ENCODE measurements around the gene TSTD1. TPM values are rescaled to one million over a fixed set of nuclear protein-coding genes. Genes with fewer than 3 reads are reported as not detected.

TSTD1 gene
- total RNA-seq, 1 donor from 2014 or later, result 52.1 TPM

GRCh38 chr1:161013488-161014230, 25.1 kb downstream of the TSTD1 start:
- intact Hi-C loops (cut with micrococcal nuclease), result loop anchor here (2.0 kb wide), 1 partner anchor 17 kb away; no protein-coding TSS in a partner anchor

GRCh38 chr1:161013131-161013487, 25.7 kb downstream of the TSTD1 start:
- intact Hi-C loops (cut with micrococcal nuclease), result loop anchor here (2.0 kb wide), 1 partner anchor 16 kb away; no protein-coding TSS in a partner anchor

GRCh38 chr1:161012420-161012819, 26.3 kb downstream of the TSTD1 start:
- intact Hi-C loops (cut with micrococcal nuclease), result loop anchor here (2.0 kb wide), 1 partner anchor 16 kb away; no protein-coding TSS in a partner anchor

DNA sequence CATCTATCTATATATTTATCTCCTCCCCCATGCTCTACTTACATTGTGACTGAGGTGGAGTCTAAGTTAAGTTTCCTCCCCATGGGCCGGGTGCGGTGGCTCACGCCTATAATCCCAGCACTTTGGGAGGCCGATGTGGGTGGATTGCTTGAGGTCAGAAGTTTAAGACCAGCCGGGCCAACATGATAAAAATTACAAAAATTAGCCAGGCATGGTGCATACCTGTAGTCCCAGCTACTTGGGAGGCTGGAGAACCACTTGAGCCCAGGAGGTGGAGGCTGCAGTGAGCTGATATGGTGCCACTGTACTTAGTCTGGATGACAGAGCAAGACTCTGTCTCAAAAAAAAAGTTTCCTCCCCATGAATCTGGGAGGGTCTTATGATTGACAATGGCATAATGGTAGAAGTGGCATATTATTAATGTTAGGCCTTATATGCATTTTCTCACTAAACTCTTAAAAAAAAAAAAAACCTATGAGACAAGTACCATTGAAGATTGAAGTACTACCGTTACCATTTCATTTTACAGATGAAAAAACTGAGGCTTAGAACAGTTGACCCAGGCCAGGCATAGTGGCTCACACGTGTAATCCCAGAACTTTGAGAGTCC, 29.1 kb downstream of the TSTD1 start:
- intact Hi-C loops (cut with micrococcal nuclease), result no loop called here

DNA sequence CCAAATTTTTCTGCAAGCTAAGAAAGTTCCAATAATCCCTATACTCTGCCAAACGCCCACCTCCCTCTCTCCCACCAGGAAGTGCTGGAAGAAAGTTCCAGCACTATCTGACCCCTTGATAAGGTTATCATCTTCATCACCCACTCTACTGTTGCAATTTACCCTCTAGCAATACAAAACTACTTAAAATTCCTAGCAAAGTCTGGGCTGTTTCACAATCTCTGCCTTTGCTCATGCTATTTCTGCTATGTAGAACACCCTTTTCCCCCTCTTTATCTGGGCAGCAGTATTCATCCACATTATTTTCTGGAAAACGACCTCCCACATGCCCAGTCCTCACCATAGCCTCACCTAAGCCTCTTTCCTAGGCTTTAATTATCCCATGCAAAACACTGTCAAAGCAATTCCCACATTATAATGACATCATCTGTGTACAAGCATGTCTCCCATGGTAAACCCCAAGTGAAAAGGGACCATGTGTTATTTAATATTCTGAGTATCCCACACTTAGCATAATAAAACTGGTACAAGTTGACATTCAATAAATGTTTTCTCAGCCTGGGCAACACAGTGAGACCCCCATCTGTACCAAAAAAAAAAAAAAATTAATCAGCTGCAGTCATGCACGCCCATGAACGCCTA, 29.8 kb downstream of the TSTD1 start:
- intact Hi-C loops (cut with micrococcal nuclease), result no loop called here

GRCh38 chr1:161007369-161007768, 31.4 kb downstream of the TSTD1 start:
- intact Hi-C loops (cut with micrococcal nuclease), result no loop called here

GRCh38 chr1:161006563-161006962, 32.2 kb downstream of the TSTD1 start:
- intact Hi-C loops (cut with micrococcal nuclease), result no loop called here

DNA sequence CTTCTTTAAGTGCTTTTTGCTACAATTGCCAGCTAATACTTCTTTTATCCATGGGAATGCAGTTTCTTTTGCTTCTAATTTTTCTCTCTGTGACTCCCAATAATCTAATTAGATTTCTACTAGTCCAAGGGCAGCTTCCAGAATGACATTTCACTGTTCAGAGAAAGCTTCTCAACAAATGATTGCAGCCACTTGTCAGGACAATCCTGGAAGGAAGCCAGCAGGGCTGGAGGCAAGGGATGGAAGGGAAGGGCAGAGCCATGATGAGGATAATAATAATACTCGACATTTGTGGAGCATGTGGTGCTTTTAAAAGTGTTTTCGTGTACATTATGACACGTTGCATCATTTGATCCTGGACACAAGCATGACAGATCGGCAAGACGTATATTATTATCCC, 37.2 kb downstream of the TSTD1 start:
- intact Hi-C loops (cut with micrococcal nuclease), result no loop called here

- intact Hi-C loops (cut with micrococcal nuclease), result no loop called here
These were observed 37.9 kb downstream of the TSTD1 start for GRCh38 chr1:161000736-161001480.

GRCh38 chr1:160999376-160999775, 39.4 kb downstream of the TSTD1 start:
- intact Hi-C loops (cut with micrococcal nuclease), result loop anchor here (10.0 kb wide), 2 partner anchors 45 to 135 kb away; partner anchors contain the start of genes DEDD and USF1

GRCh38 chr1:160997323-160998038, 41.3 kb downstream of the TSTD1 start:
- intact Hi-C loops (cut with micrococcal nuclease), result loop anchor here (2.0 to 10.0 kb wide), 4 partner anchors 15 to 137 kb away; partner anchors contain the start of genes DEDD and USF1

DNA sequence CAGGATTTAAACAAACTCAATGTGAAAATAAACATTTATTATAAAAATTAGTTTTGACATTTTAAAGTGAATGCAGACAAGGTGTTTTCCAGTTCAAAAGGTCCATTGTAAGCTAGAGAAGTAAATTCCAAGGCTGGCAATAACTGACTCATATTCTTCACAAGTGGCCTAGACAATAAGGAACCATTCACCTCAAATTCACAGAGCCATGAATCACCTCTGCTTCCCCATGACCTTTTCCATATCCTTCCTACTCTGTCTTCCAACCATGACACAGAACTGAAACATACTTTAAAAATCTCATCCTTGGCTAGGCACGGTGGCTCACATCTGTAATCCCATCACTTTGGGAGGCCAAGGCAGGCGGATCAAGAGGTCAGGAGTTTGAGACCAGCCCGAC, 42.6 kb downstream of the TSTD1 start:
- intact Hi-C loops (cut with micrococcal nuclease), result loop anchor here (2.0 to 10.0 kb wide), 4 partner anchors 17 to 139 kb away; partner anchors contain the start of genes DEDD and USF1

GRCh38 chr1:160993544-160994193, 45.1 kb downstream of the TSTD1 start:
- intact Hi-C loops (cut with micrococcal nuclease), result loop anchor here (10.0 kb wide), 2 partner anchors 51 to 141 kb away; partner anchors contain the start of genes DEDD and USF1

DNA sequence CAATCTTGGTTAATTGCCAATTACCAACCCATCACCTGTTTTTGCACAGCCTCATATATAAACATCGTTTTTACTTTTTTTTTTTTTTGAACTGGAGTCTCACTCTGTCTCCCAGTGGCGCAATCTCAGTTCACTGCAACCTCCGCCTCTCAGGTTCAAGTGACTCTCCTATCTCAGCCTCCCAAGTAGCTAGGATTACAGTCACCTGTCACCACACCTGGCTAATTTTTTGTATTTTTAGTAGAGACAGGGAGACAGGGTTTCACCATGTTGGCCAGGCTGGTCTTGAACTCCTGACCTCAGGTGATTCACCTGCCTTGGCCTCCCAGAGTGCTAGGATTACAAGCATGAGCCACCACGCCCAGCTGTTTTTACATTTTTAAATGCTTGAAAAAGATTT, 46.7 kb downstream of the TSTD1 start:
- intact Hi-C loops (cut with micrococcal nuclease), result loop anchor here (10.0 kb wide), 2 partner anchors 53 to 143 kb away; partner anchors contain the start of genes DEDD and USF1

Other genes starting within 250 kb of the TSTD1 start
- gene LY9, start 242.8 kb downstream of the TSTD1 start, total RNA-seq, result 8.5 and 9.2 TPM in 2 replicates
- 0.70 and 0.84 TPM in 2 replicates for gene CD244, start 176.1 kb downstream of the TSTD1 start, total RNA-seq
- not detected in 2 replicates for gene ITLN1, start 153.8 kb downstream of the TSTD1 start, total RNA-seq
- not detected in 2 replicates for gene ITLN2, start 84.2 kb downstream of the TSTD1 start, total RNA-seq
- gene F11R, start 17.8 kb downstream of the TSTD1 start, total RNA-seq, result 11.1 and 16.8 TPM in 2 replicates
- 75.8 and 78.5 TPM in 2 replicates for gene USF1, start 7.0 kb upstream of the TSTD1 start, total RNA-seq
- gene ARHGAP30, start 30.9 kb upstream of the TSTD1 start, total RNA-seq, result 266 and 271 TPM in 2 replicates
- gene NECTIN4, start 50.6 kb upstream of the TSTD1 start, total RNA-seq, result 0.05 and 0.18 TPM in 2 replicates
- 0.20 TPM in 1 of 2 replicates, not detected in the other for gene KLHDC9, start 59.4 kb upstream of the TSTD1 start, total RNA-seq
- 65.1 and 73.9 TPM in 2 replicates for gene PFDN2, start 79.1 kb upstream of the TSTD1 start, total RNA-seq
- 34.8 and 35.8 TPM in 2 replicates for gene NIT1, start 79.1 kb upstream of the TSTD1 start, total RNA-seq
- 33.8 and 35.2 TPM in 2 replicates for gene DEDD, start 93.7 kb upstream of the TSTD1 start, total RNA-seq
- gene UFC1, start 115.0 kb upstream of the TSTD1 start, total RNA-seq, result 111 and 116 TPM in 2 replicates
- 30.9 and 35.3 TPM in 2 replicates for gene USP21, start 120.5 kb upstream of the TSTD1 start, total RNA-seq
- gene PPOX, start 127.5 kb upstream of the TSTD1 start, total RNA-seq, result 29.6 and 36.3 TPM in 2 replicates
- 49.4 and 52.1 TPM in 2 replicates for gene B4GALT3, start 138.5 kb upstream of the TSTD1 start, total RNA-seq
- 0.30 and 1.0 TPM in 2 replicates for gene ADAMTS4, start 160.1 kb upstream of the TSTD1 start, total RNA-seq
- gene NDUFS2, start 163.4 kb upstream of the TSTD1 start, total RNA-seq, result 81.5 and 83.0 TPM in 2 replicates
- 2.5 and 3.1 TPM in 2 replicates for gene FCER1G, start 176.3 kb upstream of the TSTD1 start, total RNA-seq
- not detected in 2 replicates for gene APOA2, start 184.7 kb upstream of the TSTD1 start, total RNA-seq
- 23.3 and 24.0 TPM in 2 replicates for gene TOMM40L, start 187.1 kb upstream of the TSTD1 start, total RNA-seq
- gene NR1I3, start 199.2 kb upstream of the TSTD1 start, total RNA-seq, result not detected in 2 replicates
- not detected in 2 replicates for gene PCP4L1, start 219.8 kb upstream of the TSTD1 start, total RNA-seq